ENCODE results near the gene SEPHS2. TPM values are rescaled to one million over a fixed set of nuclear protein-coding genes. Genes with fewer than 3 reads are reported as not detected.

SEPHS2 gene
- total and polyA plus RNA-seq, 2 of the 8 experiments (the other 6 are each of a cell fraction or from before 2014, with no cell fraction given) = 28.2 to 61.8 TPM

DNA sequence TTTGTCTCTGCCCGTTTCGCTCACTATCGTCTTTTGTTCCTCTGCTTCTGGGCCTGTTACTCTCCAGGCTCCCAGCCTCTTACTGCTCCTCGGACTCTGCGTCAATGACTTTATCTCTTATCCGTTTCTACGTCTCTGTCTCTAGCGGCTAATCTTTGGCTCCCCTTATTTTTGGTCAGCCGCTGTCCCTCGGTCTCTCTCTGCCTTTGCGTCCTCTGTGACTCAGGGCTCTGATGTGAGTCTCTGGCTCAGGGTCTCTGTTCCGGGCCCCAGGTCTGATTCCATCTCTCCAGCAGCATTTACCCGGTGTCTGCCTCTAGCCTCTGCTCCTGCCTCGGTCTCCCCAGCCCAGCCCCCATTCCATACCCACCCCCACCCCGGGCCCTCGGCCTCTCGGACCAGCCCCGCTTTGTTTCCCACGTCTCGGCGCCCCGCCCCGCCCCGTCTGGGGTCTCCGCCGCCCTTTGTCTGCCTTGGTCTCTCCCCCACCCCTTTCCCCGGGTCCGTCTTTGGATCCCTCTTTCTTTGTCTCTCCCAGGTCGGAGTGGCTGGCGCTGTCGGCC, 51.0 kb downstream of the SEPHS2 start (continued):
- TF ChIP-seq, protein P1, sequence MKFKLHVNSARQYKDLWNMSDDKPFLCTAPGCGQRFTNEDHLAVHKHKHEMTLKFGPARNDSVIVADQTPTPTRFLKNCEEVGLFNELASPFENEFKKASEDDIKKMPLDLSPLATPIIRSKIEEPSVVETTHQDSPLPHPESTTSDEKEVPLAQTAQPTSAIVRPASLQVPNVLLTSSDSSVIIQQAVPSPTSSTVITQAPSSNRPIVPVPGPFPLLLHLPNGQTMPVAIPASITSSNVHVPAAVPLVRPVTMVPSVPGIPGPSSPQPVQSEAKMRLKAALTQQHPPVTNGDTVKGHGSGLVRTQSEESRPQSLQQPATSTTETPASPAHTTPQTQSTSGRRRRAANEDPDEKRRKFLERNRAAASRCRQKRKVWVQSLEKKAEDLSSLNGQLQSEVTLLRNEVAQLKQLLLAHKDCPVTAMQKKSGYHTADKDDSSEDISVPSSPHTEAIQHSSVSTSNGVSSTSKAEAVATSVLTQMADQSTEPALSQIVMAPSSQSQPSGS (IDR thresholded peaks at IDR 0.05; ENCODE audit: low read length) = no peak
- TF ChIP-seq CHD1 (IDR thresholded peaks at IDR 0.05; ENCODE audit: low read depth, low read length) = no peak
- TF ChIP-seq CBX8 (IDR thresholded peaks at IDR 0.05; ENCODE audit: borderline replicate concordance, low read depth, low read length) = no peak
- TF ChIP-seq TBP (IDR thresholded peaks at IDR 0.05; ENCODE audit: low read depth, low read length) = no peak
- no peak for TF ChIP-seq SP4 (IDR thresholded peaks at IDR 0.05; ENCODE audit: low read length)
- peak; percentile 12 for TF ChIP-seq ASH2L (IDR thresholded peaks at IDR 0.05; ENCODE audit: low read length)
- TF ChIP-seq CHD2 (IDR thresholded peaks at IDR 0.05; ENCODE audit: low read length) = no peak
- TF ChIP-seq SIN3A (conservative IDR thresholded peaks at IDR 0.05 in 1 of 2, IDR thresholded peaks at IDR 0.05 in 1 of 2; ENCODE audit: low read depth in 1 of 2, low read length in 2 of 2) = 0 out of 4 replicates have a peak, but pooled peaks of 1 of the 2 experiments have one; percentile 20
- TF ChIP-seq SAP30 (IDR thresholded peaks at IDR 0.05; ENCODE audit: insufficient read depth, insufficient replicate concordance, low read length) = no peak
- 0 out of 2 replicates have a peak, but pooled peaks have one; percentile 29 for TF ChIP-seq TAF1 (IDR thresholded peaks at IDR 0.05; ENCODE audit: low read depth, low read length)
- TF ChIP-seq NRF1 (IDR thresholded peaks at IDR 0.05; ENCODE audit: low read depth, low read length) = no peak

Small RNA genes lying within 50 kb of the gene (small RNA-seq; reads per million reads assigned to genes)
- not detected for gene RF00019 (ENCODE audit: insufficient read depth)
- 0.69 reads per million for gene RF00406 (ENCODE audit: insufficient read depth)
- gene RNU7-61P (ENCODE audit: insufficient read depth) = not detected

Other genes with a start within 250 kb of the SEPHS2 start
- gene SULT1A3, start 246.6 kb downstream of the SEPHS2 start, total RNA-seq (2021; fragmentation: NEBNext Ultra II Directional; extraction: Animal tissue kit (Norgen Biotek cat#: 25700)) = 10.9 and 13.8 TPM in 2 replicates
- 1.9 and 4.4 TPM in 2 replicates for gene SULT1A3, start 246.6 kb downstream of the SEPHS2 start, polyA plus RNA-seq (2011; rRNA removed)
- gene NPIPB13, start 197.4 kb downstream of the SEPHS2 start, total RNA-seq (2021; fragmentation: NEBNext Ultra II Directional; extraction: Animal tissue kit (Norgen Biotek cat#: 25700)) = 13.5 and 15.5 TPM in 2 replicates
- gene NPIPB13, start 197.4 kb downstream of the SEPHS2 start, polyA plus RNA-seq (2011; rRNA removed) = 4.3 and 6.0 TPM in 2 replicates
- 55.3 and 55.4 TPM in 2 replicates for gene CD2BP2, start 90.6 kb downstream of the SEPHS2 start, total RNA-seq (2021; fragmentation: NEBNext Ultra II Directional; extraction: Animal tissue kit (Norgen Biotek cat#: 25700))
- gene CD2BP2, start 90.6 kb downstream of the SEPHS2 start, polyA plus RNA-seq (2011; rRNA removed) = 22.4 and 30.4 TPM in 2 replicates
- 28.6 and 29.4 TPM in 2 replicates for gene TBC1D10B, start 75.4 kb downstream of the SEPHS2 start, total RNA-seq (2021; fragmentation: NEBNext Ultra II Directional; extraction: Animal tissue kit (Norgen Biotek cat#: 25700))
- 15.4 and 22.1 TPM in 2 replicates for gene TBC1D10B, start 75.4 kb downstream of the SEPHS2 start, polyA plus RNA-seq (2011; rRNA removed)
- 1.2 TPM in 1 of 2 replicates, not detected in the other for gene MYL11, start 71.1 kb downstream of the SEPHS2 start, total RNA-seq (2021; fragmentation: NEBNext Ultra II Directional; extraction: Animal tissue kit (Norgen Biotek cat#: 25700))
- 1.4 and 1.5 TPM in 2 replicates for gene MYL11, start 71.1 kb downstream of the SEPHS2 start, polyA plus RNA-seq (2011; rRNA removed)
- 0.84 and 1.4 TPM in 2 replicates for gene SEPTIN1, start 63.3 kb downstream of the SEPHS2 start, total RNA-seq (2021; fragmentation: NEBNext Ultra II Directional; extraction: Animal tissue kit (Norgen Biotek cat#: 25700))
- 0.24 and 0.57 TPM in 2 replicates for gene SEPTIN1, start 63.3 kb downstream of the SEPHS2 start, polyA plus RNA-seq (2011; rRNA removed)
- gene ZNF48, start 50.5 kb downstream of the SEPHS2 start, total RNA-seq (2021; fragmentation: NEBNext Ultra II Directional; extraction: Animal tissue kit (Norgen Biotek cat#: 25700)) = 40.6 and 41.2 TPM in 2 replicates
- 30.4 and 39.6 TPM in 2 replicates for gene ZNF48, start 50.5 kb downstream of the SEPHS2 start, polyA plus RNA-seq (2011; rRNA removed)
- gene ZNF771, start 38.3 kb downstream of the SEPHS2 start, total RNA-seq (2021; fragmentation: NEBNext Ultra II Directional; extraction: Animal tissue kit (Norgen Biotek cat#: 25700)) = 9.6 and 10.6 TPM in 2 replicates
- 15.7 and 20.2 TPM in 2 replicates for gene ZNF771, start 38.3 kb downstream of the SEPHS2 start, polyA plus RNA-seq (2011; rRNA removed)
- 90.4 and 94.5 TPM in 2 replicates for gene DCTPP1, start 15.8 kb downstream of the SEPHS2 start, total RNA-seq (2021; fragmentation: NEBNext Ultra II Directional; extraction: Animal tissue kit (Norgen Biotek cat#: 25700))
- 103 and 105 TPM in 2 replicates for gene DCTPP1, start 15.8 kb downstream of the SEPHS2 start, polyA plus RNA-seq (2011; rRNA removed)
- not detected in 2 replicates for gene ITGAL, start 26.9 kb upstream of the SEPHS2 start, total RNA-seq (2021; fragmentation: NEBNext Ultra II Directional; extraction: Animal tissue kit (Norgen Biotek cat#: 25700))
- gene ITGAL, start 26.9 kb upstream of the SEPHS2 start, polyA plus RNA-seq (2011; rRNA removed) = 0.02 TPM in 1 of 2 replicates, not detected in the other
- gene ZNF768, start 80.7 kb upstream of the SEPHS2 start, total RNA-seq (2021; fragmentation: NEBNext Ultra II Directional; extraction: Animal tissue kit (Norgen Biotek cat#: 25700)) = 34.7 and 36.1 TPM in 2 replicates
- 47.7 and 63.3 TPM in 2 replicates for gene ZNF768, start 80.7 kb upstream of the SEPHS2 start, polyA plus RNA-seq (2011; rRNA removed)
- gene ZNF747, start 89.0 kb upstream of the SEPHS2 start, total RNA-seq (2021; fragmentation: NEBNext Ultra II Directional; extraction: Animal tissue kit (Norgen Biotek cat#: 25700)) = 10.3 and 12.0 TPM in 2 replicates
- gene ZNF747, start 89.0 kb upstream of the SEPHS2 start, polyA plus RNA-seq (2011; rRNA removed) = 9.9 and 10.7 TPM in 2 replicates
- gene ZNF764, start 112.5 kb upstream of the SEPHS2 start, total RNA-seq (2021; fragmentation: NEBNext Ultra II Directional; extraction: Animal tissue kit (Norgen Biotek cat#: 25700)) = 7.7 and 8.4 TPM in 2 replicates
- 5.7 and 8.3 TPM in 2 replicates for gene ZNF764, start 112.5 kb upstream of the SEPHS2 start, polyA plus RNA-seq (2011; rRNA removed)
- 3.5 and 3.7 TPM in 2 replicates for gene ZNF688, start 125.8 kb upstream of the SEPHS2 start, total RNA-seq (2021; fragmentation: NEBNext Ultra II Directional; extraction: Animal tissue kit (Norgen Biotek cat#: 25700))
- 2.7 and 6.3 TPM in 2 replicates for gene ZNF688, start 125.8 kb upstream of the SEPHS2 start, polyA plus RNA-seq (2011; rRNA removed)
- gene ZNF785, start 139.8 kb upstream of the SEPHS2 start, total RNA-seq (2021; fragmentation: NEBNext Ultra II Directional; extraction: Animal tissue kit (Norgen Biotek cat#: 25700)) = 12.9 and 14.8 TPM in 2 replicates
- 8.6 and 11.7 TPM in 2 replicates for gene ZNF785, start 139.8 kb upstream of the SEPHS2 start, polyA plus RNA-seq (2011; rRNA removed)
- gene ZNF689, start 164.5 kb upstream of the SEPHS2 start, total RNA-seq (2021; fragmentation: NEBNext Ultra II Directional; extraction: Animal tissue kit (Norgen Biotek cat#: 25700)) = 14.2 and 14.3 TPM in 2 replicates
- gene ZNF689, start 164.5 kb upstream of the SEPHS2 start, polyA plus RNA-seq (2011; rRNA removed) = 15.3 and 19.0 TPM in 2 replicates
- 16.1 and 18.9 TPM in 2 replicates for gene PRR14, start 205.1 kb upstream of the SEPHS2 start, total RNA-seq (2021; fragmentation: NEBNext Ultra II Directional; extraction: Animal tissue kit (Norgen Biotek cat#: 25700))
- gene PRR14, start 205.1 kb upstream of the SEPHS2 start, polyA plus RNA-seq (2011; rRNA removed) = 3.6 and 8.7 TPM in 2 replicates
- 12.9 and 13.9 TPM in 2 replicates for gene FBRS, start 212.6 kb upstream of the SEPHS2 start, total RNA-seq (2021; fragmentation: NEBNext Ultra II Directional; extraction: Animal tissue kit (Norgen Biotek cat#: 25700))
- 2.4 and 3.8 TPM in 2 replicates for gene FBRS, start 212.6 kb upstream of the SEPHS2 start, polyA plus RNA-seq (2011; rRNA removed)